Caco-2 (cell line): ENCODE measurements around the gene LRRC4. TPM values are rescaled to one million over a fixed set of nuclear protein-coding genes. Genes with fewer than 3 reads are reported as not detected.

Source experiments
- BruUV-seq: library from RNA; stranded (reverse); fragments of 400-500 nt; replicated peaks from 2 replicates; lab custom pipeline; 2021; lab: Mats Ljungman, UMichigan
- CTCF ChIA-PET: fragments of 300-600 bp; sonication (Branson Sonifier 250); formaldehyde crosslinking; loops from one replicate; lab custom pipeline; 2022; ENCODE audit warnings: antibody characterized with exemption; lab: Charles Lee
- POLR2A ChIA-PET: fragments of 300-600 bp; sonication (Branson Sonifier 250); formaldehyde crosslinking; loops from one replicate; lab custom pipeline; 2022; ENCODE audit warnings: antibody characterized with exemption; lab: Charles Lee
- DNase-seq, 2 experiments: peaks; one replicate each; pipeline versions ENCODE4 v3.0.0 to v3.0.0-alpha.2; 2020 to 2022
- H3K27me3 ChIP-seq: replicated peaks from 2 replicates; pipeline ENCODE4 v1.6.0; 2011; ENCODE audit warnings: low read length; ENCODE audit not compliant: control insufficient read depth, insufficient read depth
- H3K36me3 ChIP-seq: 2 replicates; pipeline ENCODE4 v1.5.1; 2011; ENCODE audit warnings: low read length; ENCODE audit not compliant: control insufficient read depth, insufficient read depth
- H3K4me1 ChIP-seq: fragments of 250-450 bp; sonication (Bioruptor Pico); 2 replicates; pipeline ENCODE4 v1.5.1; 2020; ENCODE audit warnings: mild to moderate bottlenecking
- H3K4me3 ChIP-seq: 2 replicates; pipeline ENCODE4 v1.5.1; 2011; ENCODE audit warnings: low read depth, mild to moderate bottlenecking, control low read depth, low read length
- H3K9me3 ChIP-seq: fragments of 250-450 bp; sonication (Bioruptor Pico); 2 replicates; pipeline ENCODE4 v1.5.1; 2020; ENCODE audit warnings: mild to moderate bottlenecking, moderate library complexity
- H3K27ac Mint-ChIP-seq: one replicate; pipeline ENCODE4 v1.8.0; 2022; ENCODE audit warnings: mixed read lengths; ENCODE audit not compliant: unreplicated experiment
- H3K27me3 Mint-ChIP-seq: one replicate; pipeline ENCODE4 v1.8.0; 2022; ENCODE audit warnings: mixed read lengths; ENCODE audit not compliant: insufficient read depth, unreplicated experiment
- H3K36me3 Mint-ChIP-seq: one replicate; pipeline ENCODE4 v1.8.0; 2022; ENCODE audit warnings: mild to moderate bottlenecking, mixed read lengths; ENCODE audit not compliant: insufficient read depth, unreplicated experiment
- H3K4me1 Mint-ChIP-seq: one replicate; pipeline ENCODE4 v1.8.0; 2022; ENCODE audit warnings: low read depth, mixed read lengths; ENCODE audit not compliant: unreplicated experiment
- H3K4me3 Mint-ChIP-seq: one replicate; pipeline ENCODE4 v1.8.0; 2022; ENCODE audit warnings: mild to moderate bottlenecking, moderate library complexity, mixed read lengths; ENCODE audit not compliant: unreplicated experiment
- H3K9me3 Mint-ChIP-seq: one replicate; pipeline ENCODE4 v1.8.0; 2022; ENCODE audit warnings: mixed read lengths; ENCODE audit not compliant: unreplicated experiment
- intact Hi-C: fragments of 100-400 bp; cut with micrococcal nuclease; formaldehyde crosslinking; loops from one replicate; pipeline ENCODE4 v1.10.0; 2022; ENCODE audit not compliant: unreplicated experiment
- total RNA-seq: library from RNA; stranded (reverse); gene quantifications from 2 replicates; pipeline ENCODE4 v1.2.3, GENCODE V29; 2022
- TF ChIP-seq, protein P1 (sequence below), 2 experiments: fragments of 200-600 bp in 1 of 2; IDR thresholded peaks; 1 replicate in 1 of 2; 2 replicates in 1 of 2; pipeline versions ENCODE4 v1.5.1 to v1.8.0; 2011 to 2022; ENCODE audit warnings: antibody characterized with exemption in 1 of 2, control low read depth in 1 of 2, inconsistent platforms in 1 of 2, low read depth in 1 of 2, low read length in 1 of 2, mild to moderate bottlenecking in 1 of 2, moderate library complexity in 1 of 2; ENCODE audit not compliant: insufficient read depth in 1 of 2, severe bottlenecking in 1 of 2, unreplicated experiment in 1 of 2

LRRC4 gene
- total RNA-seq, 1 experiment from 2014 or later, result not detected

- BruUV-seq, result no TSS peak
- H3K4me3 ChIP-seq, result no peak overlapping the region
- H3K36me3 Mint-ChIP-seq, result peaks cover 43% of the 10 kb centered on the region
- peak overlapping the region; percentile 61 for H3K27ac Mint-ChIP-seq
- intact Hi-C loops, result no loop called here
- TF ChIP-seq, protein P1, sequence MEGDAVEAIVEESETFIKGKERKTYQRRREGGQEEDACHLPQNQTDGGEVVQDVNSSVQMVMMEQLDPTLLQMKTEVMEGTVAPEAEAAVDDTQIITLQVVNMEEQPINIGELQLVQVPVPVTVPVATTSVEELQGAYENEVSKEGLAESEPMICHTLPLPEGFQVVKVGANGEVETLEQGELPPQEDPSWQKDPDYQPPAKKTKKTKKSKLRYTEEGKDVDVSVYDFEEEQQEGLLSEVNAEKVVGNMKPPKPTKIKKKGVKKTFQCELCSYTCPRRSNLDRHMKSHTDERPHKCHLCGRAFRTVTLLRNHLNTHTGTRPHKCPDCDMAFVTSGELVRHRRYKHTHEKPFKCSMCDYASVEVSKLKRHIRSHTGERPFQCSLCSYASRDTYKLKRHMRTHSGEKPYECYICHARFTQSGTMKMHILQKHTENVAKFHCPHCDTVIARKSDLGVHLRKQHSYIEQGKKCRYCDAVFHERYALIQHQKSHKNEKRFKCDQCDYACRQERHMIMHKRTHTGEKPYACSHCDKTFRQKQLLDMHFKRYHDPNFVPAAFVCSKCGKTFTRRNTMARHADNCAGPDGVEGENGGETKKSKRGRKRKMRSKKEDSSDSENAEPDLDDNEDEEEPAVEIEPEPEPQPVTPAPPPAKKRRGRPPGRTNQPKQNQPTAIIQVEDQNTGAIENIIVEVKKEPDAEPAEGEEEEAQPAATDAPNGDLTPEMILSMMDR (IDR thresholded peaks at IDR 0.05; ENCODE audit: insufficient read depth in 1 of 2, low read depth in 1 of 2, low read length in 1 of 2, severe bottlenecking in 1 of 2, unreplicated experiment in 1 of 2), result no peak
- CTCF ChIA-PET, result no interaction called here
- H3K9me3 ChIP-seq, result no peaks in the 10 kb centered on the region
- H3K4me1 Mint-ChIP-seq, result peaks cover 10% of the 10 kb centered on the region
- no peaks in the 10 kb centered on the region for H3K27me3 Mint-ChIP-seq
- POLR2A ChIA-PET, result no interaction called here
- H3K36me3 ChIP-seq, result peaks cover 5% of the 10 kb centered on the region; the same call in 1 of the 2 replicates
- H3K4me1 ChIP-seq, result no peaks in the 10 kb centered on the region
- DNase-seq, result peak; percentile 41 to 67
- no peak overlapping the region for H3K4me3 Mint-ChIP-seq
- no peaks in the 10 kb centered on the region for H3K27me3 ChIP-seq
- no peaks in the 10 kb centered on the region for H3K9me3 Mint-ChIP-seq
These were observed 3.7 kb downstream of the LRRC4 start for GRCh38 chr7:128027485-128027980.

DNA sequence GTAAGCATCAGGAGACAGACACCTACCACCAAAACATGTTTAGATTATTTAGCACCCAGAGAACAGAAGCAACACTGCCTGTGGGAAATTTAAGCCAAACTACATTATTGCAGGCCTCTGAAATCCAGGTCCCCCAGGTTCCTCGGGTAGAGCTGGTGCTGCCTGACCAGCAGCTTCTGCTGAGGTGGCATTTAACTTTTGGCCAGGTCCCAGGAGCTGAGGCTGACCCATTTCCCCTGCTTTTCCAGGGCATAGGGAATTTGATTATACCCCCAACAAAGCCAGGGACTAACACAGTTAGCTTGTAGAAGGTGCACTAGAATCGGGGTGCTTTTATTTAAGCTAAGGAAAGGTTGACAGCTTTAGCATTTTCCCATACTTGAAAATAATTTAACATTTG is 4.7 kb downstream of the LRRC4 start:
- TF ChIP-seq, protein P1 (IDR thresholded peaks at IDR 0.05; ENCODE audit: insufficient read depth in 1 of 2, low read depth in 1 of 2, low read length in 1 of 2, severe bottlenecking in 1 of 2, unreplicated experiment in 1 of 2), result no peak
- intact Hi-C loops, result no loop called here
- ChIA-PET CTCF (no interaction called here), POLR2A (no interaction called here)
- Histone ChIP-seq H3K4me1 (no peaks in the 10 kb centered on the region), H3K4me3 (no peak overlapping the region), H3K36me3 (peaks cover 5% of the 10 kb centered on the region; the same call in 1 of the 2 replicates), H3K27me3 (no peaks in the 10 kb centered on the region), H3K9me3 (no peaks in the 10 kb centered on the region)
- DNase-seq, result no peak
- peaks cover 44% of the 10 kb centered on the region for H3K36me3 Mint-ChIP-seq
- peak overlapping the region; percentile 17 for H3K27ac Mint-ChIP-seq
- H3K27me3 Mint-ChIP-seq, result no peaks in the 10 kb centered on the region
- peaks cover 12% of the 10 kb centered on the region for H3K4me1 Mint-ChIP-seq
- no peak overlapping the region for H3K4me3 Mint-ChIP-seq
- no TSS peak for BruUV-seq
- no peaks in the 10 kb centered on the region for H3K9me3 Mint-ChIP-seq

DNA sequence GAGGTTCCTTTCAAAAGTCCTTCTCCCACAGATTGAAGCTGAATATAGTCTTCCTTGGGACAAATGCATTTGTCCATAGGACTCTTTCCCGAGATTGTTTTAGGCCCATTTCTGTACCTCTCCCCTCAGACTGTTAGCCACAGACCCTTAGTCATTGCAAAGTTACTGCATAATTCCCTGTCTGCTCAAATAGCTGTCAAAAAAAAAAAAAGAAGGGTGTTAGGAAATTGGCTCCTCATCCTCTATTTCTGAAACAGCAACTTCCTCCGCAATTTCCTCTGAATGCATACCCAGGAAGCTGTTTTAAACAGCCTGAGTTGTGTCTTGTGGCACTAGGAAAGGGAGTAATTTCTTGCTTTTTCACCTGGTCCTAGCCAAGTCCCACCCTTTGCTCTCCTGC is 5.4 kb downstream of the LRRC4 start:
- Histone ChIP-seq H3K9me3 (no peaks in the 10 kb centered on the region), H3K36me3 (peaks cover 5% of the 10 kb centered on the region; the same call in 1 of the 2 replicates), H3K4me3 (no peak overlapping the region), H3K27me3 (no peaks in the 10 kb centered on the region), H3K4me1 (peaks cover 5% of the 10 kb centered on the region; the same call in 1 of the 2 replicates)
- Mint-ChIP-seq H3K4me1 (peaks cover 19% of the 10 kb centered on the region), H3K27ac (peak overlapping the region; percentile 17), H3K27me3 (no peaks in the 10 kb centered on the region), H3K9me3 (no peaks in the 10 kb centered on the region), H3K36me3 (peaks cover 50% of the 10 kb centered on the region), H3K4me3 (no peak overlapping the region)
- no TSS peak for BruUV-seq
- TF ChIP-seq, protein P1 (IDR thresholded peaks at IDR 0.05; ENCODE audit: insufficient read depth in 1 of 2, low read depth in 1 of 2, low read length in 1 of 2, severe bottlenecking in 1 of 2, unreplicated experiment in 1 of 2), result no peak
- POLR2A ChIA-PET, result no interaction called here
- CTCF ChIA-PET, result no interaction called here
- intact Hi-C loops, result no loop called here
- DNase-seq, result no peak
